WTC11 (cell line): ENCODE results near the gene ANKFN1.

ENCODE experiments used
- CTCF ChIP-seq: fragments of 200-600 bp; IDR thresholded peaks from 2 replicates; pipeline ENCODE4 v1.8.0; 2022; ENCODE audit warnings: antibody characterized with exemption
- ELF4 ChIP-seq: sonication (generic); formaldehyde crosslinking; IDR thresholded peaks from 2 replicates; pipeline ENCODE4 v1.8.1; 2022; ENCODE audit warnings: low read depth, mild to moderate bottlenecking, moderate library complexity, missing genetic modification reagents
- GTF2I ChIP-seq: fragments of 250-450 bp; sonication (Bioruptor Pico); conservative IDR thresholded peaks from 2 replicates; pipeline ENCODE4 v1.4.0; 2021; ENCODE audit warnings: mild to moderate bottlenecking
- JAZF1 ChIP-seq: fragments of 250-450 bp; sonication (Bioruptor Pico); IDR thresholded peaks from 2 replicates; pipeline ENCODE4 v1.9.0; 2021; ENCODE audit warnings: moderate library complexity, mild to moderate bottlenecking, inconsistent platforms
- NFE2L1 ChIP-seq: sonication (generic); formaldehyde crosslinking; IDR thresholded peaks from 2 replicates; pipeline ENCODE4 v1.8.1; 2023; ENCODE audit warnings: missing genetic modification reagents
- NR1H2 ChIP-seq: sonication (generic); formaldehyde crosslinking; IDR thresholded peaks from 2 replicates; pipeline ENCODE4 v1.9.0; 2021; ENCODE audit warnings: mild to moderate bottlenecking, moderate library complexity, missing genetic modification reagents
- ZNF121 ChIP-seq: sonication (generic); formaldehyde crosslinking; IDR thresholded peaks from 2 replicates; pipeline ENCODE4 v1.8.0; 2023; ENCODE audit warnings: missing genetic modification reagents
- TF ChIP-seq, protein P1 (sequence below): sonication (generic); formaldehyde crosslinking; IDR thresholded peaks from 2 replicates; pipeline ENCODE4 v1.8.1; 2023; ENCODE audit warnings: mild to moderate bottlenecking, missing genetic modification reagents

- TF ChIP-seq JAZF1 (CRISPR knock-in tag) (no peak), CTCF (no peak), NFE2L1 (CRISPR knock-in tag) (no peak), NR1H2 (CRISPR knock-in tag) (no peak), ZNF121 (CRISPR knock-in tag) (no peak), GTF2I (CRISPR knock-in tag) (no peak), ELF4 (CRISPR knock-in tag) (no peak)
- TF ChIP-seq, protein P1, sequence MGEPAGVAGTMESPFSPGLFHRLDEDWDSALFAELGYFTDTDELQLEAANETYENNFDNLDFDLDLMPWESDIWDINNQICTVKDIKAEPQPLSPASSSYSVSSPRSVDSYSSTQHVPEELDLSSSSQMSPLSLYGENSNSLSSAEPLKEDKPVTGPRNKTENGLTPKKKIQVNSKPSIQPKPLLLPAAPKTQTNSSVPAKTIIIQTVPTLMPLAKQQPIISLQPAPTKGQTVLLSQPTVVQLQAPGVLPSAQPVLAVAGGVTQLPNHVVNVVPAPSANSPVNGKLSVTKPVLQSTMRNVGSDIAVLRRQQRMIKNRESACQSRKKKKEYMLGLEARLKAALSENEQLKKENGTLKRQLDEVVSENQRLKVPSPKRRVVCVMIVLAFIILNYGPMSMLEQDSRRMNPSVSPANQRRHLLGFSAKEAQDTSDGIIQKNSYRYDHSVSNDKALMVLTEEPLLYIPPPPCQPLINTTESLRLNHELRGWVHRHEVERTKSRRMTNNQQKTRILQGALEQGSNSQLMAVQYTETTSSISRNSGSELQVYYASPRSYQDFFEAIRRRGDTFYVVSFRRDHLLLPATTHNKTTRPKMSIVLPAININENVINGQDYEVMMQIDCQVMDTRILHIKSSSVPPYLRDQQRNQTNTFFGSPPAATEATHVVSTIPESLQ (CRISPR knock-in tag): no peak
Observed at GRCh38 chr17:56176091-56176490, 22.8 kb downstream of the ANKFN1 start.
